GM12891 (cell line): ENCODE measurements around the gene FAM131B.

Source experiments
- POLR2A ChIP-seq: IDR thresholded peaks from 2 replicates; pipeline ENCODE4 v1.6.1; 2011; ENCODE audit warnings: low read depth, low read length, control low read depth
- POLR2AphosphoS5 ChIP-seq: IDR thresholded peaks from 2 replicates; pipeline ENCODE4 v1.6.1; 2011; ENCODE audit warnings: low read depth, low read length, control low read depth
- TAF1 ChIP-seq: IDR thresholded peaks from 2 replicates; pipeline ENCODE4 v1.6.1; 2011; ENCODE audit warnings: low read depth, low read length, control low read depth

DNA sequence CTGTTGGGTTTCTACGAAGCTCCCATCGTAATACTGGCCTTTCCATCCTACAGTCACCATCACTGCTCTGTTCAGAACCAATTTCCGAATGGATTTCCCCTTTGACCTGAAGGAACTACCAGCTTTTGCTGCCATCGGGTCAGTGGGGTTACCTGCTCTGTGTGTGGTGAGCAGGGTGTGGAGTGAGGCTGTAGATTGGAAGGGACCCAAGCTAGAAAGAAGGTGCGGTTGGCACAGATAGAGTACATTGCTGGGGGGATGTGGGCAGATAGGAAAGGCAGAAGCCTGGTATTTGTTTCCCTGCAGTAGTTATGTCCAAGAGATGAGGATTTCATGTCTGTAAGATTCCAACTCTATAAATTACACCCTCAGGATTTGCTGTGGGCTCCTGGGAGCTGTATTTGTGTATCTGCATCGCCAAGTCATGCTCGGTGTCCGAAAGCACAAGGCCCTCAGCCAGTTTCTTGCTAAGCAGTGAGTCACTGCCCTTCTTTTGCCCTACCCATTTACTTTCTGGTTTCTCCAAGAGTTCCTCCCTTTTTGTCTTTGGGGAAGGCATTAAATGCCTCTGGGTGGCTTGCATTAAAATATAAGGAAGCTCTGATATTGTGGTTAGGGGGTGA, 31.2 kb downstream of the FAM131B start:
- TF ChIP-seq POLR2AphosphoS5 = no peak
- TF ChIP-seq POLR2A = no peak
- TF ChIP-seq TAF1 = no peak
